Ascending aorta (tissue), 2 donors: ENCODE results near the gene SIVA1. TPM values are rescaled to one million over a fixed set of nuclear protein-coding genes. Genes with fewer than 3 reads are reported as not detected.

Experiments used
- DNase-seq, 2 donors: peaks; one replicate each; pipeline ENCODE4 v3.0.0-alpha.2; 2019; ENCODE audit warnings: low spot score in 2 of 2
- H3K27ac ChIP-seq, 2 donors: fragments of 200-600 bp; sonication (generic); one replicate each; pipeline ENCODE4 v1.5.1; 2016 to 2017; ENCODE audit warnings: mild to moderate bottlenecking in 1 of 2
- H3K27me3 ChIP-seq: fragments of 200-600 bp; sonication (generic); one replicate; pipeline ENCODE4 v1.5.1; 2017
- H3K36me3 ChIP-seq, 2 donors: fragments of 200-600 bp; sonication (generic); one replicate each; pipeline ENCODE4 v1.5.1; 2016
- H3K4me1 ChIP-seq, 2 donors: fragments of 200-600 bp; sonication (generic); one replicate each; pipeline ENCODE4 v1.5.1; 2016 to 2017; ENCODE audit warnings: mild to moderate bottlenecking in 1 of 2
- H3K4me3 ChIP-seq, 2 donors: fragments of 200-600 bp; sonication (generic); one replicate each; pipeline ENCODE4 v1.5.1; 2016 to 2017; ENCODE audit warnings: mild to moderate bottlenecking in 1 of 2
- H3K9me3 ChIP-seq, 2 donors: fragments of 200-600 bp; sonication (generic); one replicate each; pipeline ENCODE4 v1.5.1; 2016
- CTCF ChIP-seq, 3 experiments: fragments of 200-600 bp in 2 of 3; fragments of 450-650 bp in 1 of 3; sonication (generic) in 2 of 3; IDR thresholded peaks; one replicate each; pipeline ENCODE4 v1.5.1; 2016 to 2019; ENCODE audit warnings: antibody characterized with exemption in 3 of 3, mild to moderate bottlenecking in 1 of 3, moderate library complexity in 1 of 3
- intact Hi-C: fragments of 100-400 bp; cut with DNase I; formaldehyde crosslinking; loops from one replicate; pipeline ENCODE4 v1.15.1; 2023
- total RNA-seq: library from RNA; depleted of rRNA; stranded (reverse); fragments of >200 nt; gene quantifications from one replicate; pipeline ENCODE4 v1.1.0, GENCODE V29; 2016

Gene SIVA1
- total RNA-seq, 1 donor from 2014 or later, result 410 TPM

DNA sequence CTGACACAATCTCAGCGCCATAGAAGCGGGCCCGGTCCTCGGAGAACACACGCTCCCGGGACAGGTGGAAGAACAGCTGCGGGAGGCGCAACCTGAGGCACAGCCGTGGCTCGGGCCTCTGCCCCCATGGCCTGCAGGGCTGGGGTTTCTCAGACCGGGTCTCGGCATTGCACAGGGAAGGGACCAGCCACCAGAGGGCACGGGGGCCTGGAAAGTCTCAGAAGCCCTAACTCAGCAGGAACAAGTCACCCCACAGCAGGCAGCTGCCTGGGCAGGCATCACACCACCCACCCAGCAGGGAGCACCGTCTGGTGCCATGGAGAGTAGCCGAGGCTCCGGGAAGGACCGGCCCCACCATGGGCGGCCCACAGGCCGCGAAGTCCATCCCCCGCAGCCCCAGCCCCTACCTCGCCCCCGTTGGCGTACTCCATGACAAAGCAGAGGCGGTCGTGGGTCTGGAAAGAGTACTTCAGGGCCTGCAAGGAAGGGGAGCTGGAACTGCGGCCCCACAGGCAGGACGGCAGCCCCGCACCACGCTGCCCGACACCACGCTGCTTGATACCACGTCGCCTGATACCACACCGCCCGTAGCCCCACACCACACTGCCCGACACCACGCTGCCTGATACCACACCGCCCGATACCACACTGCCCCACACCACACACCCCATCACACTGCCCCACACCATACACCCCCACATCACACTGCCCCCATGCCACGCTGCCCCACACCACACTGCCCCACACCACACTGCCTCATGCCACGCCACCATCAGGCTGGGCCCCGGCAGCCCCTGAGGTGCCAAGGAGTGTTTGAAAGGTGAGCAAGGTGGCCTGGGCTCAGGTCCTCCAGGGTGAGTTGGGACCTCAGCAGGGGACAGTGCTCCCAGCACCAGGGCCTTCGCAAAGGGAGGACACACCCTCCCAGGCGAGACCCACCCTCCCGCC is 20.8 kb downstream of the SIVA1 start:
- Histone ChIP-seq H3K27ac (no peak overlapping the region), H3K36me3 (peaks cover 59 to 66% of the 10 kb centered on the region in 2 donors), H3K4me1 (peaks cover 1 to 3% of the 10 kb centered on the region in 2 donors), H3K9me3 (no peaks in the 10 kb centered on the region), H3K27me3 (no peaks in the 10 kb centered on the region), H3K4me3 (no peak overlapping the region)
- no peak for DNase-seq
- TF ChIP-seq CTCF (IDR thresholded peaks at IDR 0.05), result no peak
- intact Hi-C loops, result no loop called here

DNA sequence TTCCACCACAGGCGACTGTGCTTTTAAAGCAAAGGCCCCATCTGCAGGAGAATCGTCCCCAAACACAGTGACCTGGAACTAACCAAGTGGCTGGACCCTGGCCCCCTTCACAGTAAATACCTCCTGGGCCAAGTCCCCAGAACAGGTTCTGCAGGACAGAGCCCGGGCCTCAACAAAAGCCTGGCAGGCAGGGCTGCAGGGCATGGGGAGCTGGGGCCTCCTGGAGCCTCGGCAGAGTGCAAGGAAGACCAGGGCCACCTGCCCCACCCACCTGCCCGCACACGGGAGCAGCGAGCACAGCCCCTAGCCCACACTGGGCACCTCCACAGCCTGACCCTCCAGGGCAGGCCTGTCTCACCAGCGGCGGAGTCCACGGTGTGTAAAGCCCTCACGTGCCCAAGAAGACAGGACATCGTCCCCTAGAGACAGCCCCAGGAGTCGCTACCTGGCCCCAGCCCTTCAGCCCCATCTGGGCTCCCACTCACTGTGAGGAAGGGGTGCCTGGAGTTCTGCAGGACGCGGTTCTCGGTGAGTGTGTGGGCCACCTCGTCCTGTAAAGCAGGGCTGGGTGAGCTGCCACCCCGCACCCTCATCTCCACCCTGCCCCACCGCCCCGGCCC is 21.6 kb downstream of the SIVA1 start:
- no peak overlapping the region for H3K27ac ChIP-seq
- H3K27me3 ChIP-seq, result no peaks in the 10 kb centered on the region
- H3K9me3 ChIP-seq, result no peaks in the 10 kb centered on the region
- intact Hi-C loops, result no loop called here
- H3K4me1 ChIP-seq, result no peaks in the 10 kb centered on the region
- no peak overlapping the region for H3K4me3 ChIP-seq
- no peak for DNase-seq
- H3K36me3 ChIP-seq, result peaks cover 67% of the 10 kb centered on the region in 2 donors
- no peak for TF ChIP-seq CTCF (IDR thresholded peaks at IDR 0.05)

GRCh38 chr14:104775073-104775489 is 22.1 kb downstream of the SIVA1 start:
- Histone ChIP-seq H3K4me1 (no peaks in the 10 kb centered on the region), H3K9me3 (no peaks in the 10 kb centered on the region), H3K4me3 (no peak overlapping the region), H3K27ac (no peak overlapping the region), H3K27me3 (no peaks in the 10 kb centered on the region), H3K36me3 (peaks cover 71 to 72% of the 10 kb centered on the region in 2 donors)
- no peak for DNase-seq
- intact Hi-C loops, result no loop called here
- TF ChIP-seq CTCF (IDR thresholded peaks at IDR 0.05), result no peak

GRCh38 chr14:104776481-104776880 is 23.5 kb downstream of the SIVA1 start:
- no peak overlapping the region for H3K27ac ChIP-seq
- TF ChIP-seq CTCF (IDR thresholded peaks at IDR 0.05), result no peak
- H3K4me1 ChIP-seq, result no peaks in the 10 kb centered on the region
- peaks cover 70% of the 10 kb centered on the region in 2 donors for H3K36me3 ChIP-seq
- no peaks in the 10 kb centered on the region for H3K9me3 ChIP-seq
- no peaks in the 10 kb centered on the region for H3K27me3 ChIP-seq
- DNase-seq, result no peak
- intact Hi-C loops, result no loop called here
- H3K4me3 ChIP-seq, result no peak overlapping the region

DNA sequence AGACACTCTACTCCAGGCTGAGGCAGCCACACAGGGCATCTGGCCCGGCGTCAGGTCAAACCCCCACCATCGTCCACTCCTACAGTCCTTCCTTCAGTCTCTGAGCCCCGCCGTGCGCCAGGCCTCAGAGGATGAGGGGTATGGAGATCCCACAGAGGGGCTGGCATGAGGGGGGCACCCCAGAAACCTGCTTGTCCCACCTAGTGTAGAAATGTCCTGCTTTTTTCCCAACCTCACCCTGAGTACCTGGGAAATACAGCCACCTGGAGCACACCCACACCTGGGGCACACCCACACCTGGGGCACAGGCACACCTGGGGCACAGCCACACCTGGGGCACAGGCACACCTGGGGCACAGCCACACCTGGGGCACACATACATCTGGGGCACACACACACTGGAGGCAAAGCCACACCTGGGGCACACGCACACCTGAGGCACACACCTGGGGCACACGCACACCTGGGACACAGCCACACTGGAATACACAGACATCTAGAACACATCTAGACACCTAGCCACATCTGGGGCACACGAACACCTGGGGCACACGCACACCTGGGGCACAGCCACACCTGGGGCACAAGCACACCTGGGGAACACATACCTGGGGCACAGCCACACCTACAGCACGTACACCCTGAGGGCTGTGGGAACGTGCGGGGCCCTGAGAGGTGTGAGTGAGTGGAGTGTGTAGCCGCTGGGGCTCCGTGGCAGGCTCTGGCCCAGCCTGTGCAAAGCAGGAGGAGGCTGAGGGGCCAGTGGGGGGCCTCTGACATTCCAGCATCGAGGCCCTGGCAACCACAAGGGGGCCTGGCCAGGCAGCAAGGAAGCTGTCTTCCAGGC is 24.2 kb downstream of the SIVA1 start:
- Histone ChIP-seq H3K4me3 (no peak overlapping the region), H3K9me3 (no peaks in the 10 kb centered on the region), H3K4me1 (no peaks in the 10 kb centered on the region), H3K27ac (no peak overlapping the region), H3K36me3 (peaks cover 63% of the 10 kb centered on the region in 2 donors), H3K27me3 (no peaks in the 10 kb centered on the region)
- no peak for DNase-seq
- TF ChIP-seq CTCF (IDR thresholded peaks at IDR 0.05), result no peak
- intact Hi-C loops, result no loop called here
